IPS-15b (cell line): ENCODE measurements around the gene DIAPH3.

Source experiments
- H3K27me3 ChIP-seq: one replicate; pipeline ENCODE4 v1.6.1; 2013; ENCODE audit warnings: low read length; ENCODE audit not compliant: control insufficient read depth, insufficient read depth
- H3K36me3 ChIP-seq: one replicate; pipeline ENCODE4 v1.6.1; 2013; ENCODE audit warnings: low read length; ENCODE audit not compliant: control insufficient read depth, insufficient read depth
- H3K4me1 ChIP-seq: one replicate; pipeline ENCODE4 v1.6.1; 2013; ENCODE audit warnings: mild to moderate bottlenecking, low read length; ENCODE audit not compliant: control insufficient read depth, insufficient read depth
- H3K4me3 ChIP-seq: one replicate; pipeline ENCODE4 v1.5.1; 2013; ENCODE audit warnings: low read depth, low read length
- H3K9ac ChIP-seq: one replicate; pipeline ENCODE4 v1.6.1; 2013; ENCODE audit warnings: low read depth, mild to moderate bottlenecking, low read length
- H3K9me3 ChIP-seq: one replicate; pipeline ENCODE4 v1.6.1; 2013; ENCODE audit warnings: mild to moderate bottlenecking, low read length; ENCODE audit not compliant: control insufficient read depth, insufficient read depth

The DIAPH3 gene

GRCh38 chr13:59856281-59856810 is 307.4 kb downstream of the DIAPH3 start:
- Histone ChIP-seq H3K9me3 (no peaks in the 10 kb centered on the region), H3K36me3 (no peaks in the 10 kb centered on the region), H3K4me1 (no peaks in the 10 kb centered on the region), H3K27me3 (no peaks in the 10 kb centered on the region), H3K4me3 (no peak overlapping the region), H3K9ac (no peak overlapping the region)

- Histone ChIP-seq H3K27me3 (no peaks in the 10 kb centered on the region), H3K9ac (no peak overlapping the region), H3K9me3 (no peaks in the 10 kb centered on the region), H3K36me3 (no peaks in the 10 kb centered on the region), H3K4me3 (no peak overlapping the region), H3K4me1 (no peaks in the 10 kb centered on the region)
Observed at GRCh38 chr13:59846845-59847620, 316.7 kb downstream of the DIAPH3 start.

- Histone ChIP-seq H3K4me3 (no peak overlapping the region), H3K4me1 (no peaks in the 10 kb centered on the region), H3K36me3 (no peaks in the 10 kb centered on the region), H3K9ac (no peak overlapping the region), H3K9me3 (no peaks in the 10 kb centered on the region), H3K27me3 (no peaks in the 10 kb centered on the region)
Observed at GRCh38 chr13:59843040-59843439, 320.7 kb downstream of the DIAPH3 start.

DNA sequence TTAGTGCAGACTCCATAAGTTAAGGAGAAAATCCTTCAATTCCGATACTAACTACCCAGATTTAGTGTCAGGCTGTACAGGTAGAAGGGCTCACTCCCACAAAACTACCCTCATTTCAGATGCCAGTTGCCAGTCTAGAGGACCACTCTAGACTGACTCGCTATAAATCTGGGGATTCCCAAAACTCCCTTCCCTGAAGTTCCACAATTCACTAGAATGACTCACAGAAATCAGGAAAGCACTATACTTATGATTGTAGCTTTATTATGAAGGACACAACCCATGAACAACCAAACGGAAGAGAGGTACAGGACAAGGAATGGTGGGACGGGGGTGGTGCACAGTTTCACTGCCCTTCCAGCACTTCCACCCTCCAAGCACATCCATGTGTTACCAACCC is 321.2 kb downstream of the DIAPH3 start:
- Histone ChIP-seq H3K9ac (no peak overlapping the region), H3K4me3 (no peak overlapping the region), H3K9me3 (no peaks in the 10 kb centered on the region), H3K27me3 (no peaks in the 10 kb centered on the region), H3K36me3 (no peaks in the 10 kb centered on the region), H3K4me1 (no peaks in the 10 kb centered on the region)

- Histone ChIP-seq H3K9ac (no peak overlapping the region), H3K4me3 (no peak overlapping the region), H3K27me3 (no peaks in the 10 kb centered on the region), H3K36me3 (no peaks in the 10 kb centered on the region), H3K9me3 (no peaks in the 10 kb centered on the region), H3K4me1 (peaks cover under 1% of the 10 kb centered on the region)
Observed at GRCh38 chr13:59839186-59839585, 324.5 kb downstream of the DIAPH3 start.

DNA sequence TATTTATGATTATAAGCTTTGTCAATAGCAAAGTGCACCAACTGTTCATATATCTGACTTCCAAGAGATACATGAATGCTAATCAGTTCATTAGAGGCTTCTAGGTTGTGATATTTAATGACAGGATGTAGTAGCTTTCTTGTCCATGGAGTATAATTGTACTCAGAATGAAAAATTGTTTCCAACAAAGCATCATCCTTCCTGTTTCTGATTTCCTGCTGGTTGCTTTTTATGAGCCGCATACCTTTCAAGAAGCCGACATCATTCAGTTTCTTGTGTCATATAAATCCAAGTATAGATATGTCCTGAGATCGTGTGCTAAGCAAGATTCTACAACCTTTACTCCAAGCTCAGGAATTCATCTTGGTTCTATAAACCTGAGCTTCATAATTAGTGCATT is 326.6 kb downstream of the DIAPH3 start:
- Histone ChIP-seq H3K9me3 (no peaks in the 10 kb centered on the region), H3K36me3 (no peaks in the 10 kb centered on the region), H3K4me1 (peaks cover 3% of the 10 kb centered on the region), H3K9ac (no peak overlapping the region), H3K27me3 (no peaks in the 10 kb centered on the region), H3K4me3 (no peak overlapping the region)

GRCh38 chr13:59835569-59835968 is 328.2 kb downstream of the DIAPH3 start:
- peaks cover 3% of the 10 kb centered on the region for H3K4me1 ChIP-seq
- H3K27me3 ChIP-seq = no peaks in the 10 kb centered on the region
- H3K36me3 ChIP-seq = no peaks in the 10 kb centered on the region
- no peak overlapping the region for H3K9ac ChIP-seq
- no peak overlapping the region for H3K4me3 ChIP-seq
- H3K9me3 ChIP-seq = no peaks in the 10 kb centered on the region

DNA sequence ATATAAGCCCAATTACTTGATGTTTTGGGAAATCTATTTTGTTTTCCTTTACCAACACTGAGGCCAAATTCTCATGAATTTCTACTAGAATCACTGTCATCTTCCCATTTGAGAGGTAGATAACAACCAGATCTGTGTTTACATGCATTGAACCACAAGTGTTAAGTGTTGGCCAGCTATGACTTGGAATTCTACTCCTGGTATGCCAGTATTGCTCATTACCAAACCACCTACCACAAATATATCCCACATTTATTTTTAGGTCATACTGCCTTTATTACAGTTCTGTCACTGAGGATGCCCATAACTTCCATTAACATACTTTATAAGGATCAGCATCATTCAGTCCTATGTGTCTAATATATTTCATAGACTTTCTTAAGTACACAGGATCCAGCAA is 328.9 kb downstream of the DIAPH3 start:
- H3K9ac ChIP-seq = no peak overlapping the region
- H3K9me3 ChIP-seq = no peaks in the 10 kb centered on the region
- H3K4me1 ChIP-seq = peaks cover 3% of the 10 kb centered on the region
- H3K4me3 ChIP-seq = no peak overlapping the region
- H3K36me3 ChIP-seq = no peaks in the 10 kb centered on the region
- no peaks in the 10 kb centered on the region for H3K27me3 ChIP-seq

DNA sequence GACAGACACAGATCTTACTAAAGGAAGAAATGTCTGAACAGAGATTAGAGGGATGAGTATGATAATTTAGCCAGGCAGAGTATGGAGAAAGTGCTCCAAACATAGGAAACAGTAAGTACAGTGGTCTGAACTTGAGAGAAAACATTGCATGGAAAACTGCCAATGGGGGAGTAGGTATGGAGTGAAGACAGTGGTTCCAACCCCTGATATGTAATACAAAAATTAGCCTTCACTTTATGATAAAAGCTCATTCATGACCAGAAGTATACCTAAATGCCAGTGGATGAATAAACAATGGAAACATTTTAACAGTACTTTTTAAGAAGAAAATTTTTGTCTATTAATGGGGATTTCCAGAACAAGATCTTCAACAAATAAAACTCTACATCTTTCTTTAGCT is 334.0 kb downstream of the DIAPH3 start:
- no peaks in the 10 kb centered on the region for H3K36me3 ChIP-seq
- peaks cover 3% of the 10 kb centered on the region for H3K4me1 ChIP-seq
- no peak overlapping the region for H3K9ac ChIP-seq
- H3K27me3 ChIP-seq = no peaks in the 10 kb centered on the region
- H3K9me3 ChIP-seq = no peaks in the 10 kb centered on the region
- no peak overlapping the region for H3K4me3 ChIP-seq

DNA sequence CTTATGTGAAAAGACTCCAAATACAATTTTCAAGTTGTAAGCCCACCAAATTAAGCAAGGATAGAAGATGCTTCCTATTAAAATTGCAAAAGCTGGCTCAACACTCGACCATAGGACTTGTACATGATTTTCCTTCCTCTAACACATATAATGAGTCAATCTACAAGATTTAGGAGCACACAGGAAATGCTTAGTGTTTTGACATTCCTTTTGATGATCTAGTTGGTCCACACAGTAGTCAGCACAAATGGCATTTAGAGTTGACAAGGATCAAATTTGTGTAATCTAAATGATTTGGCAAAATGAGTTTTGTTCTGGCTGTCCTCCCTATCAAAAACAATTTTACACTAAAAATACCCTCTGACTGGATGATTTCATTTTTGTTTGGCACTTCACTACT is 340.2 kb downstream of the DIAPH3 start:
- no peaks in the 10 kb centered on the region for H3K36me3 ChIP-seq
- H3K9me3 ChIP-seq = no peaks in the 10 kb centered on the region
- H3K4me1 ChIP-seq = no peaks in the 10 kb centered on the region
- no peak overlapping the region for H3K4me3 ChIP-seq
- no peak overlapping the region for H3K9ac ChIP-seq
- no peaks in the 10 kb centered on the region for H3K27me3 ChIP-seq

GRCh38 chr13:59809564-59809963 is 354.2 kb downstream of the DIAPH3 start:
- Histone ChIP-seq H3K27me3 (no peaks in the 10 kb centered on the region), H3K9me3 (no peaks in the 10 kb centered on the region), H3K36me3 (no peaks in the 10 kb centered on the region), H3K4me1 (no peaks in the 10 kb centered on the region), H3K9ac (no peak overlapping the region), H3K4me3 (no peak overlapping the region)

DNA sequence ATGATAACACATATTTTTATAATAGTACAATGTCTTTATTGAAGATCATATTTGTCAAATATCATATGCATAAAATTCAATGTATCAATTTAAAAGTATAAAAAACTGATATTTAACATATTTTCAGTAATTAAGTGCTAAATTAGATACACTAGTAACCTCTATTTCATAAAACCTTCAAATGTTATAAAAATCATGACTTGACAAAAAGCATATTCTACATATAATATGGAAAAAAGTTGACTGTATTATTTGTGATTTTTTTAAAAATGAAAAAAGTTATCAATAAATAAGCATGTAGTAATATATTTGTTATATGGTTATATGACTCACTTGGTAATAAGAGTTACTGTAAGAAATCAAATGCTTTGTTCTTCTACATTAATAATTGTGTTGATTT is 356.9 kb downstream of the DIAPH3 start:
- H3K4me3 ChIP-seq = no peak overlapping the region
- no peak overlapping the region for H3K9ac ChIP-seq
- H3K27me3 ChIP-seq = no peaks in the 10 kb centered on the region
- H3K9me3 ChIP-seq = no peaks in the 10 kb centered on the region
- no peaks in the 10 kb centered on the region for H3K4me1 ChIP-seq
- H3K36me3 ChIP-seq = no peaks in the 10 kb centered on the region
